Measurements from ENCODE around the gene MFAP1.
"Not testable (repeated sequence)": the region's sequence is repeated elsewhere in the genome, so short reads cannot be mapped to it uniquely, and the experiment has no call there.

- not testable (repeated sequence) for TF ChIP-seq CTCF, POLR2A (IDR thresholded peaks at IDR 0.05)
Measured at GRCh38 chr15:43825305-43825704, 815 bp upstream of the MFAP1 start.
